ENCODE measurements around the gene CD40. TPM values are rescaled to one million over a fixed set of nuclear protein-coding genes. Genes with fewer than 3 reads are reported as not detected.
A peak's percentile ranks its signal among the peaks of the same experiment; 100 is the strongest.

CD40 gene
- total and polyA plus RNA-seq, 2 of the 8 experiments (the other 6 are each of a cell fraction or from before 2014, with no cell fraction given): 14.5 to 18.8 TPM

- Histone ChIP-seq H3K27me3 (replicated peaks in 1 of 4; ENCODE audit: control insufficient read depth in 3 of 4, extremely low read depth in 1 of 4, insufficient read depth in 3 of 4, low read length in 3 of 4) (peaks cover 2 to 22% (median 9%) of the 10 kb centered on the region in 4 experiments; a peak in 6 of 7 replicates), H4K5ac (ENCODE audit: insufficient read length, low read depth, low read length) (no peak overlapping the region), H3K4me3 (ENCODE audit: extremely low read depth in 1 of 4, insufficient read depth in 2 of 4, low read depth in 3 of 4, low read length in 4 of 4) (no peak overlapping the region), H2BK15ac (ENCODE audit: low read length) (no peak overlapping the region), H3K4me2 (ENCODE audit: insufficient read depth in 1 of 2, low read depth in 2 of 2, low read length in 2 of 2) (no peak overlapping the region), H4K8ac (ENCODE audit: extremely low read depth, insufficient read depth, low read length) (no peak overlapping the region), H3K56ac (replicated peaks; ENCODE audit: insufficient read length, low read depth, low read length) (no peak overlapping the region), H3K4me1 (replicated peaks in 1 of 4; ENCODE audit: control insufficient read depth in 3 of 4, insufficient read depth in 4 of 4, low read length in 3 of 4) (no peaks in the 10 kb centered on the region), H4K20me1 (replicated peaks in 1 of 2; ENCODE audit: control insufficient read depth in 1 of 2, insufficient read depth in 2 of 2, low read length in 2 of 2) (no peaks in the 10 kb centered on the region), H2BK12ac (ENCODE audit: low read depth, low read length) (no peak overlapping the region), H3K79me2 (ENCODE audit: control insufficient read depth in 1 of 2, insufficient read depth in 2 of 2, low read length in 2 of 2) (no peaks in the 10 kb centered on the region), H3K27ac (ENCODE audit: low read depth, low read length) (no peak overlapping the region), H4K91ac (replicated peaks; ENCODE audit: insufficient read length, low read length) (no peak overlapping the region), H3K9me3 (ENCODE audit: insufficient read depth in 2 of 2, low read depth in 1 of 2, low read length in 1 of 2) (no peaks in the 10 kb centered on the region), H3K18ac (ENCODE audit: extremely low read depth, low read length) (no peak overlapping the region), H2BK120ac (replicated peaks; ENCODE audit: low read depth, low read length) (no peak overlapping the region), H3K36me3 (ENCODE audit: control insufficient read depth in 2 of 4, insufficient read depth in 4 of 4, low read length in 3 of 4) (no peaks in the 10 kb centered on the region), H2AK5ac (ENCODE audit: low read depth, low read length) (0 out of 2 replicates have a peak overlapping the region, but pooled peaks have one; percentile 53), H2AFZ (ENCODE audit: low read length) (no peak overlapping the region), H3K9ac (replicated peaks in 1 of 4; ENCODE audit: extremely low read depth in 1 of 4, low read depth in 3 of 4, low read length in 3 of 4) (no peak overlapping the region), H3K14ac (ENCODE audit: insufficient read length) (no peak overlapping the region), H3K79me1 (ENCODE audit: low read depth, low read length) (no peaks in the 10 kb centered on the region), H3K4ac (replicated peaks; ENCODE audit: insufficient read length, low read depth, low read length) (no peak overlapping the region), H2BK20ac (ENCODE audit: low read length) (no peak overlapping the region), H3K23me2 (ENCODE audit: low read depth, low read length) (peaks cover 5% of the 10 kb centered on the region; the same call in 1 of the 2 replicates), H3K23ac (ENCODE audit: insufficient read length) (no peak overlapping the region), H2BK5ac (ENCODE audit: low read depth, low read length) (no peak overlapping the region)
- ChIA-PET POLR2A (ENCODE audit: partially characterized antibody) (no interaction called here), CTCF (ENCODE audit: partially characterized antibody) (interaction anchor here (1.0 kb wide), 1 partner anchor 17 kb away, joined by 4 read pairs; no protein-coding TSS in a partner anchor)
- DNase-seq (ENCODE audit: low read depth in 1 of 2, low spot score in 2 of 2): no peak
- FAIRE-seq: no peak
- WGBS, 2 experiments (ENCODE audit: extremely low coverage in 1 of 2, insufficient coverage in 1 of 2, insufficient read length in 1 of 2, insufficient replicate concordance in 2 of 2, low coverage in 1 of 2, low lambda C conversion rate in 2 of 2, missing lambda C conversion rate in 1 of 2): 87% methylated on average over 3 of the region's 3 CpGs; no CpG with 5 or more reads in 1 of the 2 experiments
- TF ChIP-seq SIRT6 (IDR thresholded peaks at IDR 0.05; ENCODE audit: low read length): no peak
- TF ChIP-seq BCL11A (IDR thresholded peaks at IDR 0.05; ENCODE audit: low read depth in 2 of 2, low read length in 2 of 2): no peak
- no peak for TF ChIP-seq NANOG (IDR thresholded peaks at IDR 0.05; ENCODE audit: insufficient read depth, low read depth, low read length, poor library complexity, severe bottlenecking)
- TF ChIP-seq CBX5 (IDR thresholded peaks at IDR 0.05; ENCODE audit: low read depth, low read length): no peak
- no peak for TF ChIP-seq TAF1 (IDR thresholded peaks at IDR 0.05; ENCODE audit: low read depth, low read length)
- TF ChIP-seq FOSL1 (IDR thresholded peaks at IDR 0.05; ENCODE audit: insufficient read depth, low read depth, low read length): no peak
- TF ChIP-seq CTBP2 (IDR thresholded peaks at IDR 0.05; ENCODE audit: borderline replicate concordance, insufficient read depth, insufficient read length, low read length): no peak
- no peak for TF ChIP-seq TCF12 (IDR thresholded peaks at IDR 0.05; ENCODE audit: low read depth, low read length)
- no peak for TF ChIP-seq TBP (IDR thresholded peaks at IDR 0.05; ENCODE audit: low read depth, low read length)
- no peak for TF ChIP-seq RXRA (IDR thresholded peaks at IDR 0.05; ENCODE audit: insufficient read depth, low read depth, low read length)
- no peak for TF ChIP-seq CHD1 (IDR thresholded peaks at IDR 0.05; ENCODE audit: low read depth, low read length)
- TF ChIP-seq SUZ12 (IDR thresholded peaks at IDR 0.05; ENCODE audit: low read length): no peak
- TF ChIP-seq RFX5 (IDR thresholded peaks at IDR 0.05; ENCODE audit: borderline replicate concordance, low read depth, low read length): no peak
- TF ChIP-seq RBBP5 (IDR thresholded peaks at IDR 0.05; ENCODE audit: borderline replicate concordance, low read depth, low read length): no peak
- TF ChIP-seq GABPA (IDR thresholded peaks at IDR 0.05; ENCODE audit: borderline replicate concordance, insufficient read depth, low read length): no peak
These were observed 5.0 kb upstream of the CD40 start for GRCh38 chr20:46113113-46113470.

Data from H1 (cell line).